Bronchial epithelial cell (primary cell): ENCODE measurements around the gene DPP3. TPM values are rescaled to one million over a fixed set of nuclear protein-coding genes. Genes with fewer than 3 reads are reported as not detected.

Experiments used
- DNase-seq: peaks from one replicate; pipeline ENCODE4 v3.0.0-alpha.2; 2010; ENCODE audit warnings: low read depth
- FAIRE-seq: peaks from 2 replicates; lab custom pipeline; 2011; peaks lifted over from hg19 to GRCh38; lab: Jason Lieb, UNC
- H3K27me3 ChIP-seq: 2 replicates; pipeline ENCODE4 v1.5.1; 2011; ENCODE audit warnings: low read length; ENCODE audit not compliant: control insufficient read depth, insufficient read depth
- H3K36me3 ChIP-seq: 2 replicates; pipeline ENCODE4 v1.5.1; 2011; ENCODE audit warnings: low read length; ENCODE audit not compliant: control insufficient read depth, insufficient read depth
- H3K4me3 ChIP-seq: 2 replicates; pipeline ENCODE4 v1.5.1; 2011; ENCODE audit warnings: mild to moderate bottlenecking, low read depth, low read length, control low read depth
- CTCF ChIP-seq: IDR thresholded peaks from 2 replicates; pipeline ENCODE4 v1.5.1; 2011; ENCODE audit warnings: mild to moderate bottlenecking, moderate library complexity, low read length, control low read depth, inconsistent platforms; ENCODE audit not compliant: insufficient read depth, severe bottlenecking
- total RNA-seq: library from RNA; depleted of rRNA; stranded (reverse); fragments of >200 nt; gene quantifications from 2 replicates; pipeline ENCODE4 v1.2.1, GENCODE V29; 2014

Gene DPP3
- total RNA-seq, 1 donor from 2014 or later, result 45.0 TPM

GRCh38 chr11:66473608-66474515, 6.4 kb upstream of the DPP3 start:
- Histone ChIP-seq H3K36me3 (peaks cover 11% of the 10 kb centered on the region), H3K27me3 (no peaks in the 10 kb centered on the region), H3K4me3 (no peak overlapping the region)
- DNase-seq, result peak; percentile 70
- no peak for TF ChIP-seq CTCF
- no peak for FAIRE-seq

DNA sequence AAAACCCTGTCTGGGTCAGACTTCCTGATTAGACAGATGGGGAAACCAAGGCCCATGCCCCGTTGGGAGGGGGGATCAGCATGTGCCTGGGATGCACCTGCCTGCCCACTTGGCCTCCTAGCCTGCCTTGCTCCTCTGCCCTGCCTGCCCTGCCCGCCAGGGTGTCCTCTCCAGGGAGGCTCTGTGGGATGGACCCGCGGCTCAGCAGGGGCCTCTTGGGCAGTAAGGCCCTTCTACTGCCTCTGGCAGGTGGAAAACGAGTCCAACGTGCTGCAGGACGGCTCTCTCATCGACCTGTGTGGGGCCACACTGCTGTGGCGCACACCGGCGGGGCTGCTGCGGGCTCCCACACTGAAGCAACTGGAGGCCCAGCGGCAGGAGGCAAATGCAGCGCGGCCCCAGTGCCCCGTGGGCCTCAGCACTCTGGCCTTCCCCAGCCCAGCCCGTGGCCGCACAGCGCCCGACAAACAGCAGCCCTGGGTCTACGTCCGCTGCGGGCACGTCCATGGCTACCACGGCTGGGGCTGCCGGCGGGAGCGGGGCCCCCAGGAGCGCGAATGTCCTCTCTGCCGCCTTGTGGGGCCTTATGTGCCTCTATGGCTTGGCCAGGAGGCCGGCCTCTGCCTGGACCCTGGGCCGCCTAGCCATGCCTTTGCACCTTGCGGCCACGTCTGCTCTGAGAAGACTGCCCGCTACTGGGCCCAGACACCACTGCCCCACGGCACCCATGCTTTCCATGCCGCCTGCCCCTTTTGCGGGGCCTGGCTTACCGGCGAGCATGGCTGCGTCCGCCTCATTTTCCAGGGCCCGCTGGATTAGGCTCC, 4.7 kb upstream of the DPP3 start:
- H3K27me3 ChIP-seq, result no peaks in the 10 kb centered on the region
- H3K4me3 ChIP-seq, result no peak overlapping the region
- H3K36me3 ChIP-seq, result peaks cover 11% of the 10 kb centered on the region
- DNase-seq, result no peak
- TF ChIP-seq CTCF, result no peak
- FAIRE-seq, result no peak

GRCh38 chr11:66476173-66476840, 3.9 kb upstream of the DPP3 start:
- no peak overlapping the region for H3K4me3 ChIP-seq
- TF ChIP-seq CTCF, result no peak
- FAIRE-seq, result no peak
- peaks cover 11% of the 10 kb centered on the region for H3K36me3 ChIP-seq
- DNase-seq, result no peak
- no peaks in the 10 kb centered on the region for H3K27me3 ChIP-seq

- peaks cover 11% of the 10 kb centered on the region for H3K36me3 ChIP-seq
- no peak for TF ChIP-seq CTCF
- H3K4me3 ChIP-seq, result no peak overlapping the region
- no peak for FAIRE-seq
- no peak for DNase-seq
- H3K27me3 ChIP-seq, result no peaks in the 10 kb centered on the region
These were observed 3.4 kb upstream of the DPP3 start for GRCh38 chr11:66476841-66477251.

DNA sequence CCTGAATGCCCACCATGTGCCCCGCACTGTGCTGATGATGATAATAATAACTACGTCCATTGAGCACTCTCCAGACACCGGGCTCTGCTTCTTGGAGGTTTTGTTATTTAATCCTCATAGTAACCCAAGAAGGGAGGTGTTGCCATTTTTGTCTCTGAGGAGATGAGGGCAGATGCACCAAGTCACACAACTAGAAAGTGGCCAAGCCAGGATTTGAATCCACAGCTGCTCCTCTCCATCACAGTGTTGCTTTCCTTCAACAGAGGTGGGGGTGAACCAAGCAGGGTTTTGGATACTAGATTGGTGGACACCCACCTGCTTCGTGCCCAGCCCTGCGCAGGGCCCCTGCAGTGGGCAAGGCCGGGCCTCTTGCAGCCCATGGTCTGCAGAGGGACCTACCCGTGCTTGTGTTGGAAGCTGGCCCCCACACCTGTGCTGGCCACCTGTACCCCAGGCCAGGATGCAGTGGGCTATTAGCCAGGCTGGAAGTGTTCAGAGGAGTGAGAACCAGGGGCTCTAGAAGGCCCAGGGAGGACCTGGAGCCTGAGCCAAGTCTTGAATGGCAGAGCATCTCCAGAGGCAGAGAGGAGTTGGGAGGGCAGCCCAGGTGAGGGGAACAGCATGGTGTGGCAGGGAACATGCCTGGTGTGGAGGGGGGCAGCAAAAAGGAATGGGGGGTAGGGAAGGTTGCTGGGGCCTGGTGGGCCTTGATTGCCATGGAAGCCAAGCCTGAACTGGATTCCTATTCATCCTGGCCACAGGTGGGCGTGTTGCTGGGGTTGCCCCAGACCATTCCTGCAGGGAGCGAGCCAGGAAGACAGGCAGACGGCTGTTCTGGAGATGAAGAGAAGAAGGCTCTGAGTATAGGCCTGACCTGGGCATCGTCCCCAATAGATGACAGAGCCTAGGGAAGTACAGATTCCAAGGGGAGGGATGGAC, 2.7 kb upstream of the DPP3 start:
- Histone ChIP-seq H3K27me3 (no peaks in the 10 kb centered on the region), H3K4me3 (no peak overlapping the region), H3K36me3 (peaks cover 9% of the 10 kb centered on the region)
- FAIRE-seq, result no peak
- no peak for DNase-seq
- TF ChIP-seq CTCF, result no peak
